ENCODE data around the gene PLEKHH1.
"Not testable (repeated sequence)": the region's sequence is repeated elsewhere in the genome, so short reads cannot be mapped to it uniquely, and the experiment has no call there.

PLEKHH1 gene

GRCh38 chr14:67600562-67600974, 67.5 kb downstream of the PLEKHH1 start:
- POLR2A ChIA-PET: interaction anchor here (0.5 to 2.0 kb wide), 19 partner anchors 9 to 219 kb away, joined by 3 to 14 read pairs (median 4); partner anchors contain the start of genes PLEKHH1, RAD51B and RDH11

GRCh38 chr14:67602076-67602475, 69.0 kb downstream of the PLEKHH1 start:
- H3K4me1 ChIP-seq (ENCODE audit: control insufficient read depth, insufficient read depth, low read length): no peaks in the 10 kb centered on the region
- H3K27ac ChIP-seq (ENCODE audit: extremely low read depth, low read depth, low read length): no peak overlapping the region
- ChIA-PET CTCF (interaction anchor here (0.9 kb wide), 1 partner anchor 75 kb away, joined by 3 read pairs; no protein-coding TSS in a partner anchor), POLR2A (no interaction called here)
- TF ChIP-seq, protein P1, sequence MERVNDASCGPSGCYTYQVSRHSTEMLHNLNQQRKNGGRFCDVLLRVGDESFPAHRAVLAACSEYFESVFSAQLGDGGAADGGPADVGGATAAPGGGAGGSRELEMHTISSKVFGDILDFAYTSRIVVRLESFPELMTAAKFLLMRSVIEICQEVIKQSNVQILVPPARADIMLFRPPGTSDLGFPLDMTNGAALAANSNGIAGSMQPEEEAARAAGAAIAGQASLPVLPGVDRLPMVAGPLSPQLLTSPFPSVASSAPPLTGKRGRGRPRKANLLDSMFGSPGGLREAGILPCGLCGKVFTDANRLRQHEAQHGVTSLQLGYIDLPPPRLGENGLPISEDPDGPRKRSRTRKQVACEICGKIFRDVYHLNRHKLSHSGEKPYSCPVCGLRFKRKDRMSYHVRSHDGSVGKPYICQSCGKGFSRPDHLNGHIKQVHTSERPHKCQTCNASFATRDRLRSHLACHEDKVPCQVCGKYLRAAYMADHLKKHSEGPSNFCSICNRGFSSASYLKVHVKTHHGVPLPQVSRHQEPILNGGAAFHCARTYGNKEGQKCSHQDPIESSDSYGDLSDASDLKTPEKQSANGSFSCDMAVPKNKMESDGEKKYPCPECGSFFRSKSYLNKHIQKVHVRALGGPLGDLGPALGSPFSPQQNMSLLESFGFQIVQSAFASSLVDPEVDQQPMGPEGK (tag by site-specific recombination; IDR thresholded peaks at IDR 0.05): no peak
- no peak for TF ChIP-seq YY2 (tag by site-specific recombination; IDR thresholded peaks at IDR 0.05)
- H3K36me3 ChIP-seq (ENCODE audit: control insufficient read depth in 2 of 2, insufficient read depth in 1 of 2, low read length in 2 of 2): no peaks in the 10 kb centered on the region
- no peaks in the 10 kb centered on the region for H3K9me3 ChIP-seq (ENCODE audit: control insufficient read depth, insufficient read depth, low read depth, low read length)
- no peak overlapping the region for H3K4me3 ChIP-seq (ENCODE audit: low read depth, low read length)

More at GRCh38 chr14:67600562-67600974, 67.5 kb downstream of the PLEKHH1 start:
- H3K4me1 ChIP-seq (ENCODE audit: control insufficient read depth, insufficient read depth, low read length); H3K9me3 ChIP-seq (ENCODE audit: control insufficient read depth, insufficient read depth, low read depth, low read length); H3K36me3 ChIP-seq (ENCODE audit: control insufficient read depth in 2 of 2, insufficient read depth in 1 of 2, low read length in 2 of 2): not testable (repeated sequence)
- peak overlapping the region; percentile 95 for H3K4me3 ChIP-seq (ENCODE audit: low read depth, low read length)
- CTCF ChIA-PET: interaction anchor here (0.6 to 2.7 kb wide), 13 partner anchors 10 to 981 kb away, joined by 3 to 15 read pairs (median 7); partner anchors contain the start of gene ATP6V1D
- 0 out of 2 replicates have a peak, but pooled peaks have one; percentile 62 for TF ChIP-seq ZNF514 (tag by site-specific recombination; IDR thresholded peaks at IDR 0.05)
- TF ChIP-seq, protein P2, sequence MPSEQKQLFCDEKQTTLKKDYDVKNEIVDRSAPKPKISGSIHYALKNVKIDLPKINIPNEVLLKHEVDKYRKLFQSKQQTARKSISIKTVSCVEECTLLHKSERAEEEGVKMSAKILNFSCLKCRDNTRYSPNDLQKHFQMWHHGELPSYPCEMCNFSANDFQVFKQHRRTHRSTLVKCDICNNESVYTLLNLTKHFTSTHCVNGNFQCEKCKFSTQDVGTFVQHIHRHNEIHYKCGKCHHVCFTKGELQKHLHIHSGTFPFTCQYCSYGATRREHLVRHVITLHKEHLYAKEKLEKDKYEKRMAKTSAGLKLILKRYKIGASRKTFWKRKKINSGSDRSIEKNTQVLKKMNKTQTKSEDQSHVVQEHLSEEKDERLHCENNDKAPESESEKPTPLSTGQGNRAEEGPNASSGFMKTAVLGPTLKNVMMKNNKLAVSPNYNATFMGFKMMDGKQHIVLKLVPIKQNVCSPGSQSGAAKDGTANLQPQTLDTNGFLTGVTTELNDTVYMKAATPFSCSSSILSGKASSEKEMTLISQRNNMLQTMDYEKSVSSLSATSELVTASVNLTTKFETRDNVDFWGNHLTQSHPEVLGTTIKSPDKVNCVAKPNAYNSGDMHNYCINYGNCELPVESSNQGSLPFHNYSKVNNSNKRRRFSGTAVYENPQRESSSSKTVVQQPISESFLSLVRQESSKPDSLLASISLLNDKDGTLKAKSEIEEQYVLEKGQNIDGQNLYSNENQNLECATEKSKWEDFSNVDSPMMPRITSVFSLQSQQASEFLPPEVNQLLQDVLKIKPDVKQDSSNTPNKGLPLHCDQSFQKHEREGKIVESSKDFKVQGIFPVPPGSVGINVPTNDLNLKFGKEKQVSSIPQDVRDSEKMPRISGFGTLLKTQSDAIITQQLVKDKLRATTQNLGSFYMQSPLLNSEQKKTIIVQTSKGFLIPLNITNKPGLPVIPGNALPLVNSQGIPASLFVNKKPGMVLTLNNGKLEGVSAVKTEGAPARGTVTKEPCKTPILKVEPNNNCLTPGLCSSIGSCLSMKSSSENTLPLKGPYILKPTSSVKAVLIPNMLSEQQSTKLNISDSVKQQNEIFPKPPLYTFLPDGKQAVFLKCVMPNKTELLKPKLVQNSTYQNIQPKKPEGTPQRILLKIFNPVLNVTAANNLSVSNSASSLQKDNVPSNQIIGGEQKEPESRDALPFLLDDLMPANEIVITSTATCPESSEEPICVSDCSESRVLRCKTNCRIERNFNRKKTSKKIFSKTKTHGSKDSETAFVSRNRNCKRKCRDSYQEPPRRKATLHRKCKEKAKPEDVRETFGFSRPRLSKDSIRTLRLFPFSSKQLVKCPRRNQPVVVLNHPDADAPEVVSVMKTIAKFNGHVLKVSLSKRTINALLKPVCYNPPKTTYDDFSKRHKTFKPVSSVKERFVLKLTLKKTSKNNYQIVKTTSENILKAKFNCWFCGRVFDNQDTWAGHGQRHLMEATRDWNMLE (tag by site-specific recombination; conservative IDR thresholded peaks at IDR 0.05; ENCODE audit: low read depth): 0 out of 2 replicates have a peak, but pooled peaks have one; percentile 8
- H3K27ac ChIP-seq (ENCODE audit: extremely low read depth, low read depth, low read length): peak overlapping the region; percentile 76; the same call in 1 of the 2 replicates

GRCh38 chr14:67602995-67603545, 70.0 kb downstream of the PLEKHH1 start:
- Histone ChIP-seq H3K4me3 (ENCODE audit: low read depth, low read length) (no peak overlapping the region), H3K9me3 (ENCODE audit: control insufficient read depth, insufficient read depth, low read depth, low read length) (no peaks in the 10 kb centered on the region), H3K4me1 (ENCODE audit: control insufficient read depth, insufficient read depth, low read length) (no peaks in the 10 kb centered on the region), H3K36me3 (ENCODE audit: control insufficient read depth in 2 of 2, insufficient read depth in 1 of 2, low read length in 2 of 2) (no peaks in the 10 kb centered on the region), H3K27ac (ENCODE audit: extremely low read depth, low read depth, low read length) (no peak overlapping the region)
- ChIA-PET POLR2A (no interaction called here), CTCF (no interaction called here)
- no peak for TF ChIP-seq REPIN1 (tag by site-specific recombination; IDR thresholded peaks at IDR 0.05; ENCODE audit: low read depth)
- TF ChIP-seq ZNF202 (tag by site-specific recombination; IDR thresholded peaks at IDR 0.05; ENCODE audit: borderline replicate concordance): no peak
- TF ChIP-seq, protein P3, sequence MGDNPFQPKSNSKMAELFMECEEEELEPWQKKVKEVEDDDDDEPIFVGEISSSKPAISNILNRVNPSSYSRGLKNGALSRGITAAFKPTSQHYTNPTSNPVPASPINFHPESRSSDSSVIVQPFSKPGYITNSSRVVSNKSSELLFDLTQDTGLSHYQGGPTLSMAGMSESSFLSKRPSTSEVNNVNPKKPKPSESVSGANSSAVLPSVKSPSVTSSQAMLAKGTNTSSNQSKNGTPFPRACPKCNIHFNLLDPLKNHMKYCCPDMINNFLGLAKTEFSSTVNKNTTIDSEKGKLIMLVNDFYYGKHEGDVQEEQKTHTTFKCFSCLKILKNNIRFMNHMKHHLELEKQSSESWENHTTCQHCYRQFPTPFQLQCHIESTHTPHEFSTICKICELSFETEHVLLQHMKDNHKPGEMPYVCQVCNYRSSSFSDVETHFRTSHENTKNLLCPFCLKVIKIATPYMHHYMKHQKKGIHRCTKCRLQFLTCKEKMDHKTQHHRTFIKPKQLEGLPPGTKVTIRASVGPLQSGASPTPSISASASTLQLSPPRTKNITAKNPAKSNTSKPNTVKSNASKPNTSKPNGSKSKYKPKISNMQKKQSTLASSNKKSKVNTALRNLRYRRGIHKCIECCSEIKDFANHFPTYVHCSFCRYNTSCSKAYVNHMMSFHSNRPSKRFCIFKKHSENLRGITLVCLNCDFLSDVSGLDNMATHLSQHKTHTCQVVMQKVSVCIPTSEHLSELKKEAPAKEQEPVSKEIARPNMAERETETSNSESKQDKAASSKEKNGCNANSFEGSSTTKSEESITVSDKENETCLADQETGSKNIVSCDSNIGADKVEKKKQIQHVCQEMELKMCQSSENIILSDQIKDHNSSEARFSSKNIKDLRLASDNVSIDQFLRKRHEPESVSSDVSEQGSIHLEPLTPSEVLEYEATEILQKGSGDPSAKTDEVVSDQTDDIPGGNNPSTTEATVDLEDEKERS (tag by site-specific recombination; IDR thresholded peaks at IDR 0.05): no peak
- TF ChIP-seq SP7 (tag by site-specific recombination; IDR thresholded peaks at IDR 0.05): no peak
- TF ChIP-seq, protein P4, sequence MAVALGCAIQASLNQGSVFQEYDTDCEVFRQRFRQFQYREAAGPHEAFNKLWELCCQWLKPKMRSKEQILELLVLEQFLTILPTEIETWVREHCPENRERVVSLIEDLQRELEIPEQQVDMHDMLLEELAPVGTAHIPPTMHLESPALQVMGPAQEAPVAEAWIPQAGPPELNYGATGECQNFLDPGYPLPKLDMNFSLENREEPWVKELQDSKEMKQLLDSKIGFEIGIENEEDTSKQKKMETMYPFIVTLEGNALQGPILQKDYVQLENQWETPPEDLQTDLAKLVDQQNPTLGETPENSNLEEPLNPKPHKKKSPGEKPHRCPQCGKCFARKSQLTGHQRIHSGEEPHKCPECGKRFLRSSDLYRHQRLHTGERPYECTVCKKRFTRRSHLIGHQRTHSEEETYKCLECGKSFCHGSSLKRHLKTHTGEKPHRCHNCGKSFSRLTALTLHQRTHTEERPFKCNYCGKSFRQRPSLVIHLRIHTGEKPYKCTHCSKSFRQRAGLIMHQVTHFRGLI (tag by site-specific recombination; IDR thresholded peaks at IDR 0.05): no peak
- no peak for TF ChIP-seq TRIM28 (IDR thresholded peaks at IDR 0.05; ENCODE audit: borderline replicate concordance, low read length)
- no peak for TF ChIP-seq IKZF3 (tag by site-specific recombination; IDR thresholded peaks at IDR 0.05)
- no peak for TF ChIP-seq ZFP41 (tag by site-specific recombination; IDR thresholded peaks at IDR 0.05; ENCODE audit: borderline replicate concordance)
- TF ChIP-seq ZNF416 (tag by site-specific recombination; IDR thresholded peaks at IDR 0.05): no peak
- no peak for TF ChIP-seq MZF1 (tag by site-specific recombination; IDR thresholded peaks at IDR 0.05; ENCODE audit: borderline replicate concordance)
- TF ChIP-seq ZNF677 (tag by site-specific recombination; IDR thresholded peaks at IDR 0.05): no peak
- TF ChIP-seq ZNF585B (tag by site-specific recombination; IDR thresholded peaks at IDR 0.05): no peak
- TF ChIP-seq ZSCAN30 (tag by site-specific recombination; IDR thresholded peaks at IDR 0.05): no peak
